Vagina (tissue), 2 donors: Measurements from ENCODE around the gene AHCYL2. TPM values are rescaled to one million over a fixed set of nuclear protein-coding genes. Genes with fewer than 3 reads are reported as not detected.
"Not testable (repeated sequence)": the region's sequence is repeated elsewhere in the genome, so short reads cannot be mapped to it uniquely, and the experiment has no call there.

Experiments
- DNase-seq, 2 donors: peaks; one replicate each; pipeline ENCODE4 v3.0.0-alpha.2; 2017; ENCODE audit errors: extremely low spot score in 2 of 2
- H3K27ac ChIP-seq: fragments of 200-600 bp; sonication (generic); one replicate; pipeline ENCODE4 v1.5.1; 2019
- H3K27me3 ChIP-seq: fragments of 200-600 bp; sonication (generic); one replicate; pipeline ENCODE4 v1.5.1; 2019
- H3K36me3 ChIP-seq, 2 donors: fragments of 200-600 bp; sonication (generic); one replicate each; pipeline ENCODE4 v1.5.1; 2017 to 2019
- H3K4me1 ChIP-seq: fragments of 200-600 bp; sonication (generic); one replicate; pipeline ENCODE4 v1.5.1; 2019
- H3K4me3 ChIP-seq, 2 donors: fragments of 200-600 bp; sonication (generic); 1 replicate in 1 of 2; 2 replicates in 1 of 2; pipeline ENCODE4 v1.5.1; 2016 to 2019
- H3K9me3 ChIP-seq: fragments of 200-600 bp; sonication (generic); one replicate; pipeline ENCODE4 v1.5.1; 2019
- POLR2A ChIP-seq, 2 donors: fragments of 450-650 bp; IDR thresholded peaks; one replicate each; pipeline ENCODE4 v1.6.1; 2017; ENCODE audit warnings: antibody characterized with exemption in 2 of 2, mild to moderate bottlenecking in 2 of 2, moderate library complexity in 2 of 2
- POLR2AphosphoS5 ChIP-seq, 2 donors: sonication (generic); formaldehyde crosslinking; IDR thresholded peaks; one replicate each; pipeline ENCODE4 v1.9.0; 2017; ENCODE audit warnings: antibody characterized with exemption in 2 of 2, mild to moderate bottlenecking in 2 of 2, low read depth in 1 of 2; ENCODE audit not compliant: insufficient read depth in 1 of 2
- intact Hi-C: fragments of 100-400 bp; cut with DNase I; formaldehyde crosslinking; loops from one replicate; pipeline ENCODE4 v1.15.1; 2023
- total RNA-seq: library from RNA; depleted of rRNA; stranded (reverse); fragments of >200 nt; gene quantifications from one replicate; pipeline ENCODE4 v1.2.3, GENCODE V29; 2016
- TF ChIP-seq, protein P1 (sequence below), 3 experiments: fragments of 450-650 bp in 2 of 3; fragments of 200-600 bp in 1 of 3; sonication (generic) in 1 of 3; IDR thresholded peaks; one replicate each; pipeline ENCODE4 v1.5.1; 2017 to 2019; ENCODE audit warnings: antibody characterized with exemption in 3 of 3, mild to moderate bottlenecking in 2 of 3, moderate library complexity in 2 of 3

AHCYL2 gene
- total RNA-seq, 1 donor from 2014 or later = 19.6 TPM

DNA sequence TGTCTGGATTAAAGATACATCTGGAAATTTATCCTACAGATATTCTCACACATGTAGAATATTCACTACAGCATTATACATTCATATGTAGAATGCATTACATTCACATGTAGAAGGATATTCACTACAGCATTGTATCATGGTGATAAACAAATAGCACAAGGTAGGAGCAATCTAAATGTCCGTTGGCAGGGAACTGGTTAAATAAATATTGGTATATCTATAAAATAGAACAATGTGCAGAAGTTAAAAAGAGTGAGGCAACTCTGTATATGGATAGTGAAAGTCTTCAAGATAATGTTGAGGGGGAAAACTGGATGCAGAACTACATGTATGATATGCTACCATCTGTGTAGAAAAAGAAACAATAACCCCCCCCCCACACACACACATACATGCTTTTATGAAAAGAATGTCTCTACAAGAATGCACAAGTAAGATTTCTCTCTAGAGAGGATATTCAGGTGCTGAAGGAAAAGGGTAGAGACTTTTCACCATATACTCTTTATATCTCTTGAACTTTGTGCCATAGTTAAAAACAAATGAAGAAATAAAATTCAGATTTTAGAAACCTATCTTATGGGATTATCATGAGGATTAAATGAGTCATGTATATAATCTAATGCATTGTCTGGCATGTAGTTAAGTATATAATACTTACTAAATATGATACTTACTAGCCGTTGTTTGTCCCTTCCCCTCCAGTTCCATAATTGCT lies 123.4 kb downstream of the AHCYL2 start:
- Histone ChIP-seq H3K27me3 (no peaks in the 10 kb centered on the region), H3K36me3 (no peaks in the 10 kb centered on the region), H3K4me1 (no peaks in the 10 kb centered on the region), H3K27ac (no peak overlapping the region), H3K4me3 (no peak overlapping the region), H3K9me3 (no peaks in the 10 kb centered on the region)
- no peak for DNase-seq
- intact Hi-C loops = no loop called here
- TF ChIP-seq POLR2A (IDR thresholded peaks at IDR 0.05) (no peak), POLR2AphosphoS5 (IDR thresholded peaks at IDR 0.05; ENCODE audit: insufficient read depth in 1 of 2, low read depth in 1 of 2) (no peak)
- TF ChIP-seq, protein P1, sequence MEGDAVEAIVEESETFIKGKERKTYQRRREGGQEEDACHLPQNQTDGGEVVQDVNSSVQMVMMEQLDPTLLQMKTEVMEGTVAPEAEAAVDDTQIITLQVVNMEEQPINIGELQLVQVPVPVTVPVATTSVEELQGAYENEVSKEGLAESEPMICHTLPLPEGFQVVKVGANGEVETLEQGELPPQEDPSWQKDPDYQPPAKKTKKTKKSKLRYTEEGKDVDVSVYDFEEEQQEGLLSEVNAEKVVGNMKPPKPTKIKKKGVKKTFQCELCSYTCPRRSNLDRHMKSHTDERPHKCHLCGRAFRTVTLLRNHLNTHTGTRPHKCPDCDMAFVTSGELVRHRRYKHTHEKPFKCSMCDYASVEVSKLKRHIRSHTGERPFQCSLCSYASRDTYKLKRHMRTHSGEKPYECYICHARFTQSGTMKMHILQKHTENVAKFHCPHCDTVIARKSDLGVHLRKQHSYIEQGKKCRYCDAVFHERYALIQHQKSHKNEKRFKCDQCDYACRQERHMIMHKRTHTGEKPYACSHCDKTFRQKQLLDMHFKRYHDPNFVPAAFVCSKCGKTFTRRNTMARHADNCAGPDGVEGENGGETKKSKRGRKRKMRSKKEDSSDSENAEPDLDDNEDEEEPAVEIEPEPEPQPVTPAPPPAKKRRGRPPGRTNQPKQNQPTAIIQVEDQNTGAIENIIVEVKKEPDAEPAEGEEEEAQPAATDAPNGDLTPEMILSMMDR (IDR thresholded peaks at IDR 0.05) = no peak

DNA sequence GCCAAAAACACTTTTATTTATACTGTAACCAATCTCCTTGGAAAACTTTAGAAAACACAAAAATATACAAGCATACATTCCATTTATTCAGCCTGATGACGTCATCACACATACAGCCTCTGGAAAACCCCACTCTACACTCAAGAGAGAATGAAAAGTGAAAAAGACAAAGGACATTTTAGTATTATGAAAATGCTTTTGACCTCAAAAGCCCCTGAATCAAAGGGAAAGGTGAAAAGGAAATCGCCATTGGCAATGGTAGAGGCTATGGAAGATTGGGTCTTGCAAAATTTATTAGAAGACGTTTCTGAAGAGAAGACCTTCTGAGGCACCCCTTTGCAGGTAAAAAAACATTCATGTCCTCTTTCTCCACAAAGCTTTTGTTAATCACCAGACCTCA lies 126.5 kb downstream of the AHCYL2 start:
- Histone ChIP-seq H3K27me3 (no peaks in the 10 kb centered on the region), H3K36me3 (no peaks in the 10 kb centered on the region), H3K4me3 (no peak overlapping the region), H3K9me3 (no peaks in the 10 kb centered on the region), H3K27ac (no peak overlapping the region), H3K4me1 (no peaks in the 10 kb centered on the region)
- no peak for DNase-seq
- TF ChIP-seq, protein P1 (IDR thresholded peaks at IDR 0.05) = no peak
- no peak for TF ChIP-seq POLR2A (IDR thresholded peaks at IDR 0.05)
- TF ChIP-seq POLR2AphosphoS5 (IDR thresholded peaks at IDR 0.05; ENCODE audit: insufficient read depth in 1 of 2, low read depth in 1 of 2) = no peak
- intact Hi-C loops = no loop called here

DNA sequence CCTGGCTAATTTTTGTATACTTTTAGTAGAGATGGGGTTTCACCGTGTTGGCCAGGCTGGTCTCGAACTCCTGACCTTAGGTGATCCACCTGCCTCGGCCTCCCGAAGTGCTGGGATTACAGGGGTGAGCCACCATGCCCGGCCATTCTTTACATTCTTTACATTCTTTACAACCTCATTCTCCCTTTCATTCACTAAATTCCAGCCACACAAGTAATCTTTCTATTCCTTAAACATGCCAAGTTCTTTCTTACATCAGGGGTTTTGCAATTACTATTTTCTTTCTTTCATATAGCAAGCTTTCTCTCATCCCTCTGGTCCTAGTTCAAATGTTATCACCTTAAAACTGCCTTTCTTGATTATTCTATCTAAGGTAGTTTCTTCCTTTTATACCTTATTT lies 128.3 kb downstream of the AHCYL2 start:
- H3K4me1 ChIP-seq, DNase-seq, intact Hi-C loops, H3K36me3 ChIP-seq, H3K27me3 ChIP-seq, H3K9me3 ChIP-seq, H3K4me3 ChIP-seq, H3K27ac ChIP-seq: not testable (repeated sequence)

- intact Hi-C loops = no loop called here
- H3K27me3 ChIP-seq = no peaks in the 10 kb centered on the region
- H3K4me1 ChIP-seq = no peaks in the 10 kb centered on the region
- H3K27ac ChIP-seq = no peak overlapping the region
- H3K4me3 ChIP-seq = no peak overlapping the region
- no peak for DNase-seq
- TF ChIP-seq POLR2AphosphoS5 (IDR thresholded peaks at IDR 0.05; ENCODE audit: insufficient read depth in 1 of 2, low read depth in 1 of 2) = no peak
- TF ChIP-seq, protein P1 (IDR thresholded peaks at IDR 0.05) = no peak
- no peak for TF ChIP-seq POLR2A (IDR thresholded peaks at IDR 0.05)
- H3K36me3 ChIP-seq = no peaks in the 10 kb centered on the region
- no peaks in the 10 kb centered on the region for H3K9me3 ChIP-seq
Measured at GRCh38 chr7:129354428-129355157, 129.8 kb downstream of the AHCYL2 start.

DNA sequence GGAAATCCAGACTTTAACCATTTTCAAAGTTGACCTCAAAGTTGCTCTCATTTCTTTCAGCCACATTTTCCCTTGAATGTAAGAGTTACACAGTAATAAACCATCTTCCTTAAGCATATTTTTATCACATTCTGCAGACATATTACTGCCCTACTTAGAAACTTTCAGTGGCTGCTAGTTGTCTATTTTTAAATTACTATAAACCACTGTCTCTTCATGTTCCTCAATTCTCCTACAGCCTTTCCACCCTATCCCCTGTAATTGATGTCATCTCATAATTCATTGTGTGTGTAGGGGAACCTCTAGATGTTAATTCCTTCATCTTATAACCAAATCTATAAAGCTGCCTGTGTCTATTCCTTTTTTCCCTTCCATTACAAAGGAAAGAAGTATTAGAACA lies 131.3 kb downstream of the AHCYL2 start:
- no peak overlapping the region for H3K27ac ChIP-seq

More for the DNA sequence above, 131.3 kb downstream of the AHCYL2 start:
- no peaks in the 10 kb centered on the region for H3K27me3 ChIP-seq
- intact Hi-C loops = no loop called here
- no peaks in the 10 kb centered on the region for H3K9me3 ChIP-seq
- H3K4me3 ChIP-seq = no peak overlapping the region
- no peaks in the 10 kb centered on the region for H3K4me1 ChIP-seq
- no peak for DNase-seq
- no peaks in the 10 kb centered on the region for H3K36me3 ChIP-seq
- TF ChIP-seq POLR2A (IDR thresholded peaks at IDR 0.05) = no peak
- TF ChIP-seq POLR2AphosphoS5 (IDR thresholded peaks at IDR 0.05; ENCODE audit: insufficient read depth in 1 of 2, low read depth in 1 of 2) = no peak
- TF ChIP-seq, protein P1 (IDR thresholded peaks at IDR 0.05) = no peak
